OCI-LY3 (cell line): ENCODE data around the gene SVIL.

Experiments
- H2AFZ ChIP-seq: fragments of 200-600, 300-600 bp; shearing (Covaris generic); 2 replicates; pipeline ENCODE4 v1.6.0; 2014; ENCODE audit warnings: antibody characterized with exemption, low read depth, low read length
- H3K27ac ChIP-seq: fragments of 200-600, 300-600 bp; sonication (generic); 2 replicates; pipeline ENCODE4 v1.5.1; 2014; ENCODE audit warnings: mild to moderate bottlenecking, low read length, moderate library complexity, mixed read lengths
- H3K27me3 ChIP-seq: fragments of 200-600, 300-600 bp; sonication (generic); 2 replicates; pipeline ENCODE4 v1.6.1; 2014; ENCODE audit warnings: low read depth, low read length, mixed read lengths
- H3K36me3 ChIP-seq: fragments of 200-600, 300-600 bp; sonication (generic); replicated peaks from 2 replicates; pipeline ENCODE3; 2014; ENCODE audit warnings: low read depth, low read length, mixed read lengths
- H3K4me1 ChIP-seq: fragments of 300-600, 200-600 bp; sonication (generic); 2 replicates; pipeline ENCODE4 v1.6.1; 2014; ENCODE audit warnings: low read length, mixed read lengths
- H3K4me2 ChIP-seq: fragments of 200-600, 300-600 bp; sonication (generic); 2 replicates; pipeline ENCODE4 v1.6.1; 2014; ENCODE audit warnings: low read length, mixed read lengths
- H3K4me3 ChIP-seq: fragments of 300-600, 200-600 bp; sonication (generic); 2 replicates; pipeline ENCODE4 v1.5.1; 2014; ENCODE audit warnings: antibody characterized with exemption, mild to moderate bottlenecking, low read length, moderate library complexity
- H3K79me2 ChIP-seq: fragments of 300-600, 200-600 bp; shearing (Covaris generic); 2 replicates; pipeline ENCODE4 v1.6.1; 2014; ENCODE audit warnings: mild to moderate bottlenecking, low read length, mixed read lengths
- H3K9ac ChIP-seq: fragments of 300-600, 200-600 bp; shearing (Covaris generic); 2 replicates; pipeline ENCODE4 v1.6.0; 2014; ENCODE audit warnings: mild to moderate bottlenecking, low read length, moderate library complexity
- H3K9me3 ChIP-seq: fragments of 200-600, 300-600 bp; shearing (Covaris generic); 2 replicates; pipeline ENCODE4 v1.6.1; 2014; ENCODE audit warnings: low read length, mixed read lengths; ENCODE audit not compliant: insufficient read depth
- H4K20me1 ChIP-seq: fragments of 200-600, 300-600 bp; sonication (generic); 2 replicates; pipeline ENCODE4 v1.6.1; 2016; ENCODE audit warnings: low read length, mixed read lengths; ENCODE audit not compliant: insufficient read depth
- EZH2phosphoT487 ChIP-seq: fragments of 200-600 bp; shearing (Covaris generic); IDR thresholded peaks from 2 replicates; pipeline ENCODE4 v1.6.1; 2018; ENCODE audit warnings: antibody characterized with exemption, mixed run types, low read depth
- TF ChIP-seq, protein P1 (sequence below): fragments of 200-600, 300-600 bp; sonication (generic); IDR thresholded peaks from 2 replicates; pipeline ENCODE4 v1.5.1; 2014; ENCODE audit warnings: antibody characterized with exemption, low read length, low read depth

The SVIL gene

DNA sequence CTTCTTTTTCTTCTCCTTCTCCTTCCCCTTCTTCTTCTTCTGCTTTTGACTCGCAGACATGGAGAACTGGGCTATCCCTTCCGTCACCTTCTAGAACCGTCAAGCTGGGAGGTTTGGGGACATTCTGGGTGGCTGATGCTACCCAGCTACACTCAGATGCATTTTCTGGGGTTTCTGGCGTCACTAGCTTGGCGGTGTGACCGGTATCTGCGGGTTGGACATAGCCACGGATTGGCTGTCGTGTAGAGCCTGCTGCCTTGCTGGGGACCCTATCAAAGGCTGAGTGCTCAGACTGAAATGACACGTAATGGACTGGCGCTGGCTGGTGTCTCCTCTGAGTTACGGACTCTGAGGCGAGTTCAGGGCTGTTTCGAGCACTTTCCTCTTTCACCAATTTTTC is 101.7 kb downstream of the SVIL start:
- Histone ChIP-seq H3K4me3 (no peak overlapping the region), H3K79me2 (no peaks in the 10 kb centered on the region), H3K27ac (no peak overlapping the region), H3K9me3 (no peaks in the 10 kb centered on the region), H4K20me1 (no peaks in the 10 kb centered on the region), H3K27me3 (no peaks in the 10 kb centered on the region), H3K36me3 (no peaks in the 10 kb centered on the region), H3K4me1 (no peaks in the 10 kb centered on the region), H3K9ac (no peak overlapping the region), H2AFZ (no peak overlapping the region), H3K4me2 (no peak overlapping the region)
- TF ChIP-seq EZH2phosphoT487 = no peak
- TF ChIP-seq, protein P1, sequence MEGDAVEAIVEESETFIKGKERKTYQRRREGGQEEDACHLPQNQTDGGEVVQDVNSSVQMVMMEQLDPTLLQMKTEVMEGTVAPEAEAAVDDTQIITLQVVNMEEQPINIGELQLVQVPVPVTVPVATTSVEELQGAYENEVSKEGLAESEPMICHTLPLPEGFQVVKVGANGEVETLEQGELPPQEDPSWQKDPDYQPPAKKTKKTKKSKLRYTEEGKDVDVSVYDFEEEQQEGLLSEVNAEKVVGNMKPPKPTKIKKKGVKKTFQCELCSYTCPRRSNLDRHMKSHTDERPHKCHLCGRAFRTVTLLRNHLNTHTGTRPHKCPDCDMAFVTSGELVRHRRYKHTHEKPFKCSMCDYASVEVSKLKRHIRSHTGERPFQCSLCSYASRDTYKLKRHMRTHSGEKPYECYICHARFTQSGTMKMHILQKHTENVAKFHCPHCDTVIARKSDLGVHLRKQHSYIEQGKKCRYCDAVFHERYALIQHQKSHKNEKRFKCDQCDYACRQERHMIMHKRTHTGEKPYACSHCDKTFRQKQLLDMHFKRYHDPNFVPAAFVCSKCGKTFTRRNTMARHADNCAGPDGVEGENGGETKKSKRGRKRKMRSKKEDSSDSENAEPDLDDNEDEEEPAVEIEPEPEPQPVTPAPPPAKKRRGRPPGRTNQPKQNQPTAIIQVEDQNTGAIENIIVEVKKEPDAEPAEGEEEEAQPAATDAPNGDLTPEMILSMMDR = no peak

DNA sequence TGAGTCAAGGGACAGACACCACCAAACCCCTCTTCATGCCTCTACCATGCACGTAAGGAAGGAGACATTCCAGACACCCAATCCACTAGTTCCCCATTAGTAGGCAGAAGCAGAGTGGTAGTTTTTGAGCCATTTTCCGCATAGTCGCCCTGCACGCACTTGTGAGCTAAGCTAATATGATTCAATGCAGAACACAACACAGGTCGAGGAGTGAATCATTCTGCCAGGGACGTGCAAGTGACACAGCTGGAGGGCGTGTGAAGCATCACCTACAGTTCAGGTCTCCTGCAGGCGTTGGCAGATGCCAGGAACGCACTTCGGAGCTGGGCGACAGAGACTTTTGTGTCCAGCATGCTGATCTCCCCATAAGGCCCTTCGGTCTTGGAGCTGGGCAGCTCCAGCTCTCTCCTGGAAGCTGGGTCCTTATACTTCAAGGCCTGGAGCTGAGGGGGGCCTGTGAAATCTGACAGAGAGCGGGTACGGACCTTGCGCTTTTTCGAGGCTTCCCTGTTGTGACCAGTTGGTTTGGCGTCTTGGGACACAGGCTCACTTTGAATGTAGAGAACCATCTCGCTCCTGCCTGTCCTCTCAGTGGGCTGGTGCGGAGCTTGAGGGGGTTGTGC is 102.4 kb downstream of the SVIL start:
- no peaks in the 10 kb centered on the region for H3K36me3 ChIP-seq
- H3K27me3 ChIP-seq = no peaks in the 10 kb centered on the region
- H3K4me1 ChIP-seq = no peaks in the 10 kb centered on the region
- no peaks in the 10 kb centered on the region for H3K9me3 ChIP-seq
- H3K4me3 ChIP-seq = no peak overlapping the region
- H2AFZ ChIP-seq = no peak overlapping the region
- H3K9ac ChIP-seq = no peak overlapping the region
- TF ChIP-seq EZH2phosphoT487 = no peak
- TF ChIP-seq, protein P1 = no peak
- no peak overlapping the region for H3K27ac ChIP-seq
- H3K79me2 ChIP-seq = no peaks in the 10 kb centered on the region
- H4K20me1 ChIP-seq = no peaks in the 10 kb centered on the region
- no peak overlapping the region for H3K4me2 ChIP-seq

DNA sequence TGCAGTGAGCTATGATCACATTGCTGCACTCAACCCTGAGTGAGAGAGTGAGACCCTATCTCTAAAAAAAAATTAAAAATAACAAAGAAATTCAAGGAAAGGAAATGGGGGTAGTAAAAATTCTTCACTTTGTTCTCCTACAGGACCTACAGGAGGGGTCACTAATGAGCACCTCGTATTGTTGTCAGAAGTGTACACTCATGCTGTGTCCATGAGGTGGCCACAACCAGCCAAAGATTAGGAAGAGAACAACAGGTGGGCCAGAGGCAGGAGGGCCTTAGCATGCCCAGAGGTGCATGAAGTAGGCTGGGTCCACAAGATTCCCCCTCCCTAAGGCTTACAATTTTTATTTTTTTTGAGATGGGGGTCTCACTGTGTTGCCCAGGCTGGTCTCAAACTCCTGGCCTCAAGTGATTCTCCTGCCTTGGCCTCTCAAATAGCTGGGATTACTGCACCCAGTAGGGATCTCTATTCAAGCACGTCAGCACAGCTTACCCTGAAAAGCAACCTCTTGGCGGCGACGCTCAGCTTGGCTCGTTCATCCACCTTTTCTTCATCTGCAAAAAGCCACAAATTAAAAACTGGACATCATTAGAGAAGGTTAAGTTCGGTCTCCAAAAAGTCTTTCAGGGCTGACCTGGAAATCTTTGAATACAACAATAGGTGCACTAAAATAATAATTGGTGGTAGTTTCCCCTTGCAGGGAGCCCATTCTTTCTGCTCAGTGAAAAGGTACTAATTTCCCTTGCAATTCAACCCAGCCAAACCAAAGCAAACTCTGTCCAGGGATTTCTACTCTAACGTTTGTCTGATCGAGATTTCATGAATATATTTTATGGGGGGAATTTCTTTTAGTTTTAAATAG is 104.4 kb downstream of the SVIL start:
- H4K20me1 ChIP-seq = no peaks in the 10 kb centered on the region
- no peaks in the 10 kb centered on the region for H3K4me1 ChIP-seq
- H3K79me2 ChIP-seq = no peaks in the 10 kb centered on the region
- no peak for TF ChIP-seq EZH2phosphoT487
- TF ChIP-seq, protein P1 = no peak
- no peaks in the 10 kb centered on the region for H3K9me3 ChIP-seq
- H3K36me3 ChIP-seq = no peaks in the 10 kb centered on the region
- no peak overlapping the region for H3K4me3 ChIP-seq
- no peak overlapping the region for H2AFZ ChIP-seq
- H3K4me2 ChIP-seq = no peak overlapping the region
- H3K9ac ChIP-seq = no peak overlapping the region
- H3K27me3 ChIP-seq = no peaks in the 10 kb centered on the region
- no peak overlapping the region for H3K27ac ChIP-seq

DNA sequence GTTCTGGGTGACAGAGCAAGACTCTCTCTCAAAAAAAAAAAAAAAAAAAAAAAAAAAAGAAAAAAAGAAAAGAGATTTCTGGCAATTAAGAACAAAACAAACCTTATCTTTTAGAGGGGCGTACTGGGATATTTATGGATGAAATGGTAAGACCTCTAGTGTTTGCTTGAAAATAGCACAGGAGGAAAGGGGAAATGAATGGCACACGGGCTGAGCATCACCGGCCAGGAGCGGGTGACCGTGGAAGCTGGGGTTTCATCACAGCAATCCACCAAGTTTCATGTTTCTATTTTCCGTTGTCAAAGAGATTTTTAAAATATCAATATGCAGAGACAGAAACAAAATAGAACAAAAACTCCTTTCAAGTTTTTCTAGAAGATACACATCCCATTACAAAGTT is 105.6 kb downstream of the SVIL start:
- H2AFZ ChIP-seq = no peak overlapping the region
- H3K4me1 ChIP-seq = no peaks in the 10 kb centered on the region
- no peaks in the 10 kb centered on the region for H3K79me2 ChIP-seq

More for the DNA sequence above, 105.6 kb downstream of the SVIL start:
- no peak overlapping the region for H3K4me3 ChIP-seq
- H3K27me3 ChIP-seq = no peaks in the 10 kb centered on the region
- H3K4me2 ChIP-seq = no peak overlapping the region
- H3K9me3 ChIP-seq = no peaks in the 10 kb centered on the region
- H3K27ac ChIP-seq = no peak overlapping the region
- TF ChIP-seq, protein P1 = no peak
- TF ChIP-seq EZH2phosphoT487 = no peak
- H4K20me1 ChIP-seq = no peaks in the 10 kb centered on the region
- no peak overlapping the region for H3K9ac ChIP-seq
- H3K36me3 ChIP-seq = no peaks in the 10 kb centered on the region
